Measurements from ENCODE around the gene GALNTL6.

GRCh38 chr4:172305698-172306097 is 492.5 kb downstream of the GALNTL6 start:
- TF ChIP-seq CTCF (conservative IDR thresholded peaks at IDR 0.05; ENCODE audit: low read depth, low read length) (no peak), POLR2A (IDR thresholded peaks at IDR 0.05; ENCODE audit: low read depth, low read length) (no peak), MXI1 (IDR thresholded peaks at IDR 0.05; ENCODE audit: borderline replicate concordance, low read depth, low read length) (no peak), BHLHE40 (IDR thresholded peaks at IDR 0.05; ENCODE audit: low read depth, low read length) (no peak)
